SHP77 treated with DMSO at 0.1 percent for 48 hours (cell line): ENCODE results near the gene KCNAB2.
"Not testable (repeated sequence)": the region's sequence is repeated elsewhere in the genome, so short reads cannot be mapped to it uniquely, and the experiment has no call there.

Source experiments
- DNase-seq: peaks from one replicate; lab custom pipeline; 2025; lab: John Stamatoyannopoulos, UW

Gene KCNAB2

DNA sequence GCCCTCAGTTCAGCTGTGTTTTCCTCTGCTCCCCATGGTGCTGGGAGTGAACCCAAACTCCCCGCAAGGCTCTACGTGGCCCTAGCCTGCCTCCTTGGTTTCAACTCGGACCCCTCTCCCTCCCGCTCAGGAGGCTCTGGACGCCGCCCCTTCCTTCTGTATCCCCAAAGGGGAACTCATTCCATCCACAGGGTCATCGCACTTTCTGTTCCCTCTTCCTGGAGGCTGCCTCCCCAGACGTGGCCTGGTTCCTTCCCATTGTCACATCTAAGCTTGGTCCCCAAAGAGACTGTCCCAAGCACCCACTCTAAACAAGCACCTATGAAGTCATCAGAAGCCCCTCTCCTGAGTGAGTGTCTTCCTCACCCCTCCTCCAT lies 10.9 kb downstream of the KCNAB2 start:
- no peak for DNase-seq

DNA sequence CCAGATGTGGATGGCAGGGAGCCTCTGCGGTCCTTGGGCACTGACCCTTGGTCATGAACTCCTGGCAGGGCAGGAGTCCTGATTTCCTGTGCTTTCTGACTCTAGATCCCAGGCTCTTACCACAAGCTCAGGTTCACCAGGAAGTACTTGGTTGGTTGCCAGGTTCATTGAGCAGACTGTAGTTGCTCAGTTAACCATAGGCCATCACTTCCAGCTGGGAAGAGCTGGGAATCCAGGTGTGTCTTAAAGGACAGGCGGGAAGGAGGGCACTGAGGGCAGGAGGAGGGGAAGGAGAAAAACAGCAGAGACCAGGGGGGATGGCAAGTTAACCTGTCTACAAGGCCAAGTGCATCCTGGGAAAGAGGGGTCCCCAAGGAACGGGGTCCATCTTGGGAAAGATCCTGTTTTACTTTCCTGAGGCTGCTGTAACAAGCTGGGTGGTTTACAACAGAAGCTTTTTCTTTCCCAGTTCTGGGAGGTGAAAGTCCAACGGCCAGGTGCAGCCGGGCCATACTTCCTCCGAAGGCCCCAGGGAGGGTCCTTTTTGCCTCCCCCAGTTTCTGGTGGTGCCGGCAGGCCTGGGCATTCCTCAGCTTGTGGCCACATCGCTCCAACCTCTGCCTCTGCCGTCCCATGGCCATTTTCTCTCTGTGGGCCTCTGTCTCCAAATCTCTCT lies 11.6 kb downstream of the KCNAB2 start:
- no peak for DNase-seq

DNA sequence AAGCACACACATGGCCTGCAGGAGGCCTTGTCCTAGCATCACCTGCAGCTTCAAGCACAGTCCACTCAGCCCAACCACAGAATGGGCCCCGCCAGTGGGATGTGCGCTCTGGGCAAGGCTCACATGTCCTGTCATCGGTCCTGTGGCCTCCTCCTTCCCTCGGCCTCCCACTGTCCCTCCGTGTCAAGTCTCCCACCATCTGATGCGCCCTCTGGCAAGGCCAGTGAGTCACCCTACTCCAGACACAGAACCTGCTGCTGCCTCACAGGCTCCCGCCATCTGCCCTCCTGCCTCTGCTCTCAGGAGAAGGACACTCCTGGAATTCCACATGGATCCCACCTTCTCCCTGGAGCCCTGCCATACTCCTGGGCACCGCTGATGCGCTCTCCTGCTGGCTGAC lies 14.2 kb downstream of the KCNAB2 start:
- no peak for DNase-seq

DNA sequence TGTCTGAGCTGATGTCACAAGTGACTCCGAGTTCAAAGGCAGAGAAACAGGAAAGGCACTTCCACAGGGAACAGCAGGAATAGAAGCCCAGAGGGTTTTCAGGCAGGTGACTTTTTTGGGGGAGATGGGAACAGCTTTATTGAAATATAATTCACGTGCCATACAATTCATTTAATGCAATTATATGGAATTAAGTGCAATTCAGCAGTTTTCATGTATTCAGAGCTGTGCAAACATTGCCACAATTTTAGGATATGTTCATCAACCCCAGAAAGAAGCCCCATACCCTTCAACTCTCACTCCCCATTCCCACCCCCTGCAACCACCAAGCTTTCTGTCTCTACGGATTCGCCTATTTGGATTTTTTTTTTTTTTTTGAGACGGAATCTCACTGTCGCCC lies 17.0 kb downstream of the KCNAB2 start:
- DNase-seq = no peak

DNA sequence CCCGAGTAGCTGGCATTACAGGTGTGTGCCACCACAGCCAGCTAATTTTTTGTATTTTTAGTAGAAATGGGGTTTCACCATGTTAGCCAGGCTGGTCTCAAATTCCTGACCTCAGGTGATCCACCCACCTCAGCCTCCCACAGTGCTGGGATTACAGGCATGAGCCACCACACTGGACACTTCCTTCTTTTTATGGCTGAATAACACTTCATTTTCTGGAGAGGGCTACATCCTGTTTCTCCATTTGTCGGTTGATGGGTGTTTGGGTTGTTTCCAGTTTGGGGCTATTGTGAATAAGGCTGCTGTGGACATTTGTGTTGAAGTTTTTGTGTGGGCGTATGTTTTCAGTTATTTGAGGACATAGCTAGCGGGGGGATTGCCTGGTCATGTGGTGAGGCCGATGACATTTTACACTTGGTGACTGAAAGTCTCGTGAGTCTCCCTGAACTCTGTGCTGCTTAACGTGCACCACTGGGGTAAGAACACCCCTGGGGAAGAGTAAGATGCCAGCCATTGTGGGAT lies 17.9 kb downstream of the KCNAB2 start:
- not testable (repeated sequence) for DNase-seq

DNA sequence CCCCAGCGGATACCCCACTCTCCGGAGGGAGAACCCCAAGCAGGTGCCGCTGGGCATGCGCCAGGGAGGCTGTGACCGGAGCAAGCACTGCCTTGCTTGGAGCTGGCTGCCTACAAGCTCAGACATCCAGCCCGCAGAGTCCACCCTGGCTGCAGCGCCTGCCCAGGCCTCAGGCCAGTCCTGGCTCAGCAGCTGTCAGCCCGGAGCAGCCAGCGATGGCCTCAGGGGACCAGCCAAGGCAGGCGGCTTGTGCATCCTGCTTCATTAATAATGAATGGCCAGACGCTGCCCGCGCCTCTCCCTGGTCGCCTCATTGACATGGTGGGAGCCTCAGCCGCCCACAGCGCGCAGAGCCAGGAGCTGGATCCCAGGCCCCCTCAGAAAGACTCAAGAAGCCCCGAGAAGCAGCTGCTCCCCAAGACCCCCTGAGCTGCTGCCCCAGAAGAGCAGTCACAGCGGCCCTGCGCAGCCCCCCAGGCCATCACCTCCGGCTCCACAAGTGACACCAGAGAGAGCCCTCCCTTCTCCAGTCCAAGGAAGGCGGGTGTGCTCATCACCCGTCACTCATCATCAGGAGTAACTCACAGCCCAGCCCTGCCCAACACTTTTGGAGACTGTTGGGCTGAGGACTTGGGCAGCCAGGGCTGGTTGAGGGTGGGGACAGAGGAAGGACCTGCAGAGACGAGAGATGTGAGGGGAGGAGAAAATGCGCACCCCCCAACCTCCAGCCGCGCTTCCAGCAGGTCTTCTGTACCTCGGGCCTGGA lies 19.6 kb downstream of the KCNAB2 start:
- no peak for DNase-seq

DNA sequence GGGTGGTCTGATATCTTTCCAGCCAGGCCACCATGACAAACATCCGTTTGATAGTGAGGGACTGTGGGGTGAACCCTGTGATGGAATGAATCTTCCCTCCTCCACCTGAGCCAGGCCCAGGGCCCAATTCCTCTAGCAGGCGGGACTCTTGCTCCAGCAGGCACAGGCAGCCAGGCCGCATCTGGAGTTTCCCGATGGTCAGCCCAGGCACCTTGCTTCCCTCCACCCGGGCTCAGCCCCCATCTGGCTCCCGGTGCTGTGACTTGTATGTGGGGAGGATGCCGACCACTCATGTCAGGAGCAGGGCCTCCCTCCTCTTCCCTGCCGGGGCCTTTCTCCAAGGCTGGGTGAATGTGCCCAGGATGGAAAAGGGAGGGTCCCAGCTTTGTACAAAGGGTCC lies 21.0 kb downstream of the KCNAB2 start:
- DNase-seq = no peak

DNA sequence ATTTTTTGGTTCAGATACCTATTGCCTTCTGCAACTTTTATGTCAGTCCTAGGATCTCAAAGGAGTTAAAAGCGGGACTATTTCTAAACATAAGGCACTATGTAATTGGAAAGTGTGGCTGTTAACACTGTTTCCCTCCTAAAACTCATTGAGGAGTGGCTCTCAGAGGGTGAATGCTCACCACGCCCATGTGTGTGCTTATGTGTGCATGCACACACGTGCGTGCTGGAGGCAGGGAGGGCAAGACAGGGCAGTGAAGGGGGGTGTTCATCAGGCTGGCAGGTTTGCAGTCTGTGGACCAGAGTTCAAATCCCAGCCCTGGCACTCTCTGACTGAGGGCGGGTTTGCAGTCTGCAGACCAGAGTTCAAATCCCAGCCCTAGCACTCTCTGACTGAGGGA lies 22.4 kb downstream of the KCNAB2 start:
- DNase-seq = no peak

DNA sequence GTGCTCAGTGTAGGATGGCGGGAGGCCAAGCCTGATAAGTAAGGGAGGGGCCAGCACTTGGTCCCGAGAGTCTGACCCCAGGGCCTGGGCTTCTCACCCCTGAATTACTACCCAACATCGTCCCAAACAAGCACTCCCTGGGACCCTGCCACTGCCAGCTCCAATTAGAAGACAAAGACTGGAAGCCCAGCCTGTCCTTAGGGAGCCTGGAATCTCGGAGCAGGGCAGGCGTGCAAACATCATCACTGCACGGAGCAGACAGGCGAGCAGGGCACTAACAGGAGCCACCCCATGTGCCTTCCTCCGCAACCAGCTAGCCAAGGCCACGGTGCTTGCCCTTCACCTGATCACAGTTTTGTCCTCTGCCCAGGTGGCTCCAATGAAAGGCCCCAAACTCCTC lies 23.2 kb downstream of the KCNAB2 start:
- DNase-seq = no peak

DNA sequence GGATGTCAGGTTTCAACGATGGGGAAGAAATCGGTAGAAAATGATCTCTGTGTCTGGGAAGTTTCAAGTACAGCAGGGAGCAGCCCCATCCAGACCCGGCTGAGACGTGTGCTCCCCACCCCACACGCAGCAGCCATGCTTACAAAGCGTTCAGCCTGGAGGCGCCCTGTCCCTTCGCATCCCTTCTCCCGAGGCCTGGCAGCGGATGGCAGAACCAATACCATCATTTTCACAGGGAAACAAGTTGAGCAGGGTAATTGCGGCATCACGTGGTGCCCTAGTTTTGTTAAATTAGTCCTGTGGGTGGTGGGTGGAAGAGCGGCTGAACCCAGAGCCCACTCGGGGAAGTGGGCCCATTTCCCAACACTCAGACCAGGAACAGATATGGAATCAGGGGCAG lies 23.9 kb downstream of the KCNAB2 start:
- DNase-seq = no peak

DNA sequence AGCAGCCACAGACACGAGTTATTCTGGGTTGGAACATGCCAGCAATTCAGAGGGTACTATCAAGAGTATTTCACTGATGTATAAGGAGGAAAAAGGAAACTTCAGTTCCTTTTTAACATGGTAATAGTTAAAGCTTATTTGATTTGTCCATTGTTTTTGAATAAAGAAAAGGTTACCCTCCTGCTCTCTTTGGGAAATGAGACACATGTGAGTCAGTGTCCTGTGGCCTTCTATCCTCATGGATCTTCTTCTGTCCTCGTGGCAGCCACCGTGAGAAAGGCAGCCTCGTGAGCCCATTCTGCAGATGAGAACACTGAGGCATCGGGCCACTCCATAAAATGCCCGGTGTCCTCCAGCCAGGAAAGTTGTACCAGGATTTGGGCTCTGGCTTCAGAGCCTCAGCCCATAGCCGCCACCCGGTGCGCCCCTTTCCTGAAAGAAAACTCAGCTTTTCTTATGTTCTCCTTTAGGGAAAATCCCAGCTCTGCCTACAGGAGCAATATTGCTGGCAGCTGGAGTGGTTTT lies 24.8 kb downstream of the KCNAB2 start:
- DNase-seq = no peak

DNA sequence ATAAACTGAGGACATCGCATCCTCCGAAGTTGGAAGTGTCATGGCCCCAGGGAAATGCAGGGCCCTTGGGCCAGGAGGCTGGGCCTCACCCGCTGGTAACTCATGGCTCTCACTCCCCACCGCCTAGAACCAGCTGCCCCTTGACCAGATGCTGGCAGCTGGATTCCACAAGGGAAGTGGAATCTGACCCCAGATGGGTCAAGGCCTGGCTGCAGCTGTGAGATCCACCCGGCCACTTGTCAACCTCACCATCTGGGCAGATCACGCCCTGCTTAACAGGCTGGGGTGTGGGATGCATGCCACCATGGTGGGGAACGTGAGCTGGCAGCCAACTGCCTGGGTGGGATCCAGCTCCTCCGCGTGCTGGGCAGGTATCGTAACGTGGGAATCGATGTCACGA lies 25.5 kb downstream of the KCNAB2 start:
- DNase-seq = no peak

DNA sequence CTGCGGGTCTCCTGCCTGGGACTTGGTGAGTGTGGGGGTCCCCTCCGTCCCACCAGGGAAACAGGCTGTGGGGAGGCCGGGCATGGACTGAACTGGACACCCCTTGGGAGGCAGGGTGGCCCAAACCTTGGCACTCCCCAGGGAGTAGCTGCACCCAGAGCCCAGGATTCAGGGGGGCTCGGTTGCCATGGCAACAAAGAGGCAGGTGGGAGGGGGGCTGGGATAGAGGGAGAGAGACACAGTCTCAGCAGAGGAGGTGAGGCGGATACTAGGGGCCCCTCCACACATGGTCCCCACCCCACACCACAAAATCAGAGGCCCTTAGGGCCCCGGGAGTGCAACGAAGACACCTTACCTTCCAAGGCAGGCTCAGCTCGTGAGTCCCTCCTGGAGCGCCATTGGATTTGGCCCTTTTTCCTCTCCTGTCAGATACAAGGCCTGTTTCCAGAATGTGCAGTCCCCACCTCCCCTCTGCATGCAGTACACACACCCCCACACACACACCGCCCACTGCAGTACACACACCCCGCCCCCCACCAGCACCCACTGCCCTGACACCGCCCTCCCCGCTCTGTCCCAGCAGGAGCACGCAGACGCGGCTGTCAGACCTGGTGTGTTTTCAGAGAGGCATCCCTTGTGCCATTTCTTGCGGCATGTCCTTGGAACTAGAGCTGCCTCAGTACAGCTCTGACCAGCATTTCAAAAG lies 27.2 kb downstream of the KCNAB2 start:
- no peak for DNase-seq

DNA sequence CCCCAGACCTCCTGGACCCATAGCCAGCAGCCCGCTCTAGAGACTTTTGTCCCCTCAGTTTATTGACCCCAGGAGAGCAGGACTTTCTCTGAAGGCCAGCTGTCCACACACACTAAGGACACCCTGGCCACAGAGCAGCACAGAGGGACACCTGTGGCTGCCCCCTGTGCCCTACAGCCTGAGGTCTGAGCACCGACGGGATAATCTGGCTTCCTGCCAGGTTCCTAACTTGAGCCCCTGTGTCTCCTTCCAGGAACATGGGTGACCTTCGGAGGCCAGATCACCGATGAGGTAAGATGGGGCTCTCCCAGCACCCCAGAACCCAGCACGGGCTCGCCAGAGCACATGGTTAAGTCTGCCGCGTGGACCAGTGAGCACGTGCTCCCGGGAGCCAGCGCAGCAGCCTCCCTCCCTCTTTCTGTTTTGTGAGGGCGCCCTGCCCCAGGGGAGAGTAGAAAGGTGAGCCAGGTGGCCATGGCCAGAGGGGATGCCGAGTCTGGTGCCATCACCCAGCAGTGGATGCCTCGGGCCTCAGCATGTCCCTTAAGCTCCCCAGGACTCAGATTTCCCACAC lies 27.9 kb downstream of the KCNAB2 start:
- no peak for DNase-seq

DNA sequence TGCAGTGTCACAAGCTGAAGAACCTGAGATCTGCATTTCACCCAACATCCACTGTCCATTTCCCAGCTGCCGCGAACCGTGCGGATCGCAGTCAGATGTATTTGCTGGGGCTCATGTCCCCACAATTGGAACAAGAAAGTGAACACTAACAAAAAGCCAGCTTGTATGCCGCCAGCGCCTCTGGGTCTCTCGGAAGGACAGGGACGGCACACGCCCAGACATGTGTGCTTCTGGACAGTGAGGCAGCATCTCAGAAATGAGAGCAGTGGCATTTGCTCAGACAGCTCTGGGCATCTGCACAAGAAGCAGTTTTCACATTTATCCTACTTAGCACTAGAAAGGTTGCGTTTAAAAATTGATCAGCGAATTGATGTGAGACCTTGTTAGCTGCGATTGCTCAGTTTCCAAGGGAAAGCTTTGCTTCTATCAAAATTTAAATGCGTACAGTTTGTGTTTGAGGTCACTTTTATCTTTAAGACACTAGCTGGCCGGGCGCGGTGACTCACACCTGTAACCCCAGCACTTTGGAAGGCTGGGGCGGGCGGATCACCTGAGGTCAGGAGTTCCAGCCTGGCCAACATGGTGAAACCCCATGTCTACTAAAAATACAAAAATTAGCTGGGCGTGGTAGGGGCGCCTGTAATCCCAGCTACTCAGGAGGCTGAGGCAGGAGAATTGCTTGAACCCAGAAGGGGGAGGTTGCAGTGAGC lies 28.7 kb downstream of the KCNAB2 start:
- DNase-seq = no peak

DNA sequence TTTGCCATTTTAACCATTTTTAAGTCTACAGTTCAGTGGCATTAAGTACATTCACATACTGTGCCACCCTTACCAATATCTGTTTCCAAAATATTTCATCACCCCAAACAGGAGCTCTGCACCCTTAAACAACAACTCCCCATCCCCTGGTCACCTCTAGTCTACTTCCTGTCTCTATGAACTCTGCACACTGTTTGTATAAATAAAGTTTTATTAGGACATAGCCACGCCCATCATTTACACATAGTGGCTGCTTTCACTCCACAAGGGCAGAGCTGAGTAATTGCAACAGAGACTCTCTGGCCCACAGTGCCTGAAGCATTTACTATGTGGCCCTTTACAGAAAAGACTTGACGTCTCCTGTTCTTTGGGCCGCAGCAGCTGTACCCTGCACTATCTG lies 30.1 kb downstream of the KCNAB2 start:
- DNase-seq = no peak

DNA sequence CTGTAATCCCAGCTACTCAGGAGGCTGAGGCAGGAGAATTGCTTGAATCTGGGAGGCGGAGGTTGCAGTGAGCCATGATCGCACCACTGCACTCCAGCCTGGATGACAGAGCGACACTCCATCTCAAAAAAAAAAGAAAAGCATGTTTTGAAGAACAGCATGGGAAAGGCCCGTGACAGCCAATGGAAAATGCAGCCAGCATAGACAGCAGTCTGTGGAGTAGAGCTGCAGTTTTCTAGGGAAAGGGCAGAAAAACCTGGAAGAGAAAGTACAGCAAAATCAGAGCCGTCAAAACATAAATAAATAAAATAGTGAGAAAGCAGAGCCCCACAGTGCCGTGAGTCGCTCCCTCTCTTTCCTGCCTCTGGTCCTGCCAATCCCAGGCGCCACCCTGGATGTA lies 31.4 kb downstream of the KCNAB2 start:
- DNase-seq = not testable (repeated sequence)

DNA sequence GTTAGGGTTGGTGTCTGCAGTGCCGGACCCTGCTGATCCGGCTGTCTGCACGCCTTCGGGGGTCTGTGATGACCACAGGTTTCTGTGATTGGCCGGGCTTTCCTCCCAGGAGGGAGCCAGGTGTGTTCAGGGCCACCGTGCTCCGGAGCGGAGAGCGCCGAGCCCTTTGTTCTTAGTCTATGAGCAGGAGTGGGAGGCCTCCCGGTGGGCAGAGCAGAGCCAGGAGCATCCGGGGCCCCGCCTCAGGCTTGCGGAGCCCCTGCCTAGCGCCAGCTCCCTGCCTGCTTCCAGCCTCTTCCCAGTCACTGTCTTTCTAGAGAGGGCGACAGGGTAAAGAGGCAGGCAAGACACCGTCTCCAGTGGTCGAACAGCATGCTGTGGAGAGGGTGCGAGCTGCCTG lies 31.8 kb downstream of the KCNAB2 start:
- no peak for DNase-seq

DNA sequence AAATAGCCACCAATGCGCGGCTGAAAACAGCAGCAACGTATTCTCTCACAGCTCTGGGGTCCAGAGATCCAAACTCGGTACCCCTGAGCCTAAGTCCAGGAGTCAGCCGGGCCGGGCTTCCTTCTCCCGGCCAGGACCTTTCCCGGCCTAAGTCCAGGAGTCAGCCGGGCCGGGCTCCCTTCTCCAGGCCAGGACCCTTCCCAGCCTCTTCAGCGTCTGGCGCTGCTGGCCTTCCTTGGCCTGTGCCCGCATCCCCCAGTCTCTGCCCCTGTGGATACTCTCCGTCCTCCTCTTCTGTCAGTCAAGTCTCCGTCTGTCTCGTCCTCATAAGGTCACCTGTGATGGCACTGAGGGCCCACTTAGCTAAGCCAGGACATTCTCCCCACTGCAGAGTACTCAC lies 32.2 kb downstream of the KCNAB2 start:
- no peak for DNase-seq

DNA sequence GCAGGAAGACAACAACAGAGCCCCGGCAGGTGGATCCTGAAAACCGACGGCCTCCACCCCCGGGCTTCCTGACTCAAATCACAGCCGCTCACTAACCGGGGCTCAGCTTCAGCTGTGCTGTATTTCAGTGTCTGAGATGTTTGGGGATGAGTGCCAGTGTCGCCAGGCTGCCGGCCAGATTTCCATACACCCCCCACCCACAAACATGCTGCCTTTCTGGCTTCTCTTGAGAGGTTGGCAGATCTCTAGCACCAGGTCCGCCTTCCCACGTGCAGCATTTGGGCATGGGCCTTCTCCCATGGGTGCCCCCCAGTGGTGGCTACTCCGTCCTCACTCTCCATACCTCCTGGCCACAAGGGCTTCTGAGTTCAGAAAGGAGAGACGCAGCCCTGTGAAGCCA lies 34.8 kb downstream of the KCNAB2 start:
- no peak for DNase-seq

DNA sequence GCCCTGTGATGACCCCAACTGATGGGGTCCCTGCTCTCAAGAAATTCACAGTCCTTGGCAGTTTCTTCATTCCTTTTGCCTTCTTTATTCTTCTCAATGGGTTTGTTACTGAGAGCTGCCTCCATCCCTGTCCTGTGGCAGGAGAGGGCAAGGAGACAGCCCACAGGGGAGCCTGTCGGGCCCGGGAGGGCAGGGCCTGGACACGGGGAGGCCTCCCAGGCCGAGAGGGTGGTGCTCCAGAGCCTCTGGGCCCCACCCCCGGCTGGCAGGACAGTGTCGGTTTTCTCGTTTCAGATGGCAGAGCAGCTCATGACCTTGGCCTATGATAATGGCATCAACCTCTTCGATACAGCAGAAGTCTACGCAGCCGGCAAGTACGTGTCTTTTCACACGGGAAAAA lies 36.2 kb downstream of the KCNAB2 start:
- DNase-seq = no peak

DNA sequence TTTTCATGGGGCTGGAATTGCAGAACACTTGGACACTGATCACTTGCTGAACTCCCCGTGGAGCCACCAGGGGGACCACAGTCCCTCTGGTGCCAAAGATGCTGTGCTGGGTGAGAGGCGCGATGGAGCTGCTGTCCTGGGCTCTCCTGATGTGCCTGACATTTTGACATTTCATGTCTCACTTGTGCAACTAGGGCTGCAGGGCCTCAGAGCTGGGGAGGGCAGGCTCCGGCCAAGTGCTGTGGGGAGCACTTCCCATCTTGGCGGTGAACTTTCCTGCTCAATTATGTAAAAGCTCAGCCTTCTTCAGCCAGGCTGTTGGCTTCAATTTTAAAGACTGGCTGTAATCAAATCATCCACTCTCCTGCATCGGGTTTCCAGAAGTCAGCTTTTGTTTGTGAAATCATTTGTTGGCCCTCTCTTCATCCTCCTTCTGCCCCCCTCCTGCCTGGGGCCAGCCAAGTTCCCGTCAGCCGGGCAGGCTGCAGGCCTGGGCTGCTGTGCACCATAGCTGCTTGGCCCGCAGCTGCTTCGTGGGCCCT lies 36.8 kb downstream of the KCNAB2 start:
- no peak for DNase-seq
